DOHH2 (cell line): Measurements from ENCODE around the gene CMTR2.

ENCODE experiments used
- H3F3A ChIP-seq: fragments of 200-600 bp; sonication (generic), shearing (Covaris generic); 2 replicates; pipeline ENCODE4 v1.6.0; 2016; ENCODE audit warnings: antibody characterized with exemption, mild to moderate bottlenecking; ENCODE audit not compliant: control insufficient read depth, insufficient read depth
- H3K27ac ChIP-seq: fragments of 200-600 bp; sonication (generic); 2 replicates; pipeline ENCODE4 v1.5.1; 2014; ENCODE audit warnings: low read depth, mild to moderate bottlenecking, low read length, moderate library complexity
- H3K27me3 ChIP-seq: fragments of 200-600 bp; sonication (generic); 2 replicates; pipeline ENCODE4 v1.6.1; 2014; ENCODE audit warnings: mild to moderate bottlenecking, low read length, mixed read lengths; ENCODE audit not compliant: control insufficient read depth
- H3K36me3 ChIP-seq: fragments of 200-600 bp; sonication (generic); 2 replicates; pipeline ENCODE4 v1.6.1; 2014; ENCODE audit warnings: mild to moderate bottlenecking, low read length, moderate library complexity, mixed read lengths; ENCODE audit not compliant: control insufficient read depth
- H3K4me1 ChIP-seq: fragments of 200-600 bp; sonication (generic); 2 replicates; pipeline ENCODE4 v1.6.1; 2014; ENCODE audit warnings: mild to moderate bottlenecking, low read length, mixed read lengths; ENCODE audit not compliant: control insufficient read depth
- H3K4me2 ChIP-seq: fragments of 200-600 bp; sonication (generic); 2 replicates; pipeline ENCODE4 v1.6.0; 2014; ENCODE audit warnings: mild to moderate bottlenecking, low read length, moderate library complexity
- H3K4me3 ChIP-seq: fragments of 200-600 bp; sonication (generic); 2 replicates; pipeline ENCODE4 v1.5.1; 2014; ENCODE audit warnings: mild to moderate bottlenecking, low read length, mixed read lengths
- H3K79me2 ChIP-seq: fragments of 200-600 bp; sonication (generic); 2 replicates; pipeline ENCODE4 v1.6.1; 2014; ENCODE audit warnings: mild to moderate bottlenecking, low read length, mixed read lengths; ENCODE audit not compliant: control insufficient read depth
- H3K9me2 ChIP-seq: fragments of 200-600 bp; sonication (generic); replicated peaks from 2 replicates; pipeline ENCODE4 v1.6.1; 2014; ENCODE audit warnings: mild to moderate bottlenecking, low read length, mixed read lengths; ENCODE audit not compliant: control insufficient read depth
- H3K9me3 ChIP-seq: fragments of 200-600 bp; sonication (generic); 2 replicates; pipeline ENCODE4 v1.6.1; 2014; ENCODE audit warnings: antibody characterized with exemption, low read length, mixed read lengths; ENCODE audit not compliant: control insufficient read depth, insufficient read depth
- H4K20me1 ChIP-seq: fragments of 200-600 bp; sonication (generic); 2 replicates; pipeline ENCODE4 v1.6.0; 2014; ENCODE audit warnings: low read depth, mild to moderate bottlenecking, antibody characterized with exemption, low read length, moderate library complexity; ENCODE audit not compliant: control insufficient read depth, insufficient read depth
- CTCF ChIP-seq: fragments of 200-600 bp; sonication (generic); IDR thresholded peaks from one replicate; pipeline ENCODE4 v1.5.1; 2014; ENCODE audit warnings: antibody characterized with exemption, mild to moderate bottlenecking, low read depth, low read length; ENCODE audit not compliant: poor library complexity, severe bottlenecking
- EZH2phosphoT487 ChIP-seq: fragments of 200-600 bp; sonication (generic); IDR thresholded peaks from 2 replicates; pipeline ENCODE4 v1.6.1; 2017; ENCODE audit warnings: borderline replicate concordance, mild to moderate bottlenecking, antibody characterized with exemption, low read length, moderate library complexity, mixed read lengths

The CMTR2 gene

GRCh38 chr16:71337631-71338030 is 48.4 kb upstream of the CMTR2 start:
- TF ChIP-seq EZH2phosphoT487 (no peak), CTCF (no peak)
- Histone ChIP-seq H3K4me1 (no peaks in the 10 kb centered on the region), H3K79me2 (no peaks in the 10 kb centered on the region), H3K27ac (no peak overlapping the region), H3K4me3 (no peak overlapping the region), H3K36me3 (no peaks in the 10 kb centered on the region), H4K20me1 (no peaks in the 10 kb centered on the region), H3K27me3 (no peaks in the 10 kb centered on the region), H3K9me2 (no peaks in the 10 kb centered on the region), H3F3A (no peaks in the 10 kb centered on the region), H3K4me2 (no peak overlapping the region), H3K9me3 (no peaks in the 10 kb centered on the region)

GRCh38 chr16:71328151-71328550 is 38.9 kb upstream of the CMTR2 start:
- 0 out of 2 replicates have a peak, but pooled peaks cover 5% of the 10 kb centered on the region for H3K27me3 ChIP-seq
- TF ChIP-seq CTCF, result no peak
- no peak for TF ChIP-seq EZH2phosphoT487
- H3K79me2 ChIP-seq, result no peaks in the 10 kb centered on the region
- peaks cover 6% of the 10 kb centered on the region; the same call in 1 of the 2 replicates for H3K9me3 ChIP-seq
- no peak overlapping the region for H3K27ac ChIP-seq
- no peaks in the 10 kb centered on the region for H3K4me1 ChIP-seq
- H3F3A ChIP-seq, result no peaks in the 10 kb centered on the region
- no peaks in the 10 kb centered on the region for H3K36me3 ChIP-seq
- H3K9me2 ChIP-seq, result no peaks in the 10 kb centered on the region
- no peaks in the 10 kb centered on the region for H4K20me1 ChIP-seq
- no peak overlapping the region for H3K4me3 ChIP-seq
- H3K4me2 ChIP-seq, result no peak overlapping the region

GRCh38 chr16:71327720-71328119 is 38.5 kb upstream of the CMTR2 start:
- Histone ChIP-seq H3K9me2 (no peaks in the 10 kb centered on the region), H3K79me2 (no peaks in the 10 kb centered on the region), H3K27ac (no peak overlapping the region), H4K20me1 (no peaks in the 10 kb centered on the region), H3K36me3 (no peaks in the 10 kb centered on the region), H3K4me1 (no peaks in the 10 kb centered on the region), H3K27me3 (0 out of 2 replicates have a peak, but pooled peaks cover 5% of the 10 kb centered on the region), H3K4me3 (no peak overlapping the region), H3F3A (no peaks in the 10 kb centered on the region), H3K9me3 (peaks cover 6% of the 10 kb centered on the region; the same call in 1 of the 2 replicates), H3K4me2 (no peak overlapping the region)
- TF ChIP-seq CTCF, result no peak
- TF ChIP-seq EZH2phosphoT487, result no peak
